Astrocyte (in vitro differentiated cells and primary cell): ENCODE data around the gene CSNK1A1L. TPM values are rescaled to one million over a fixed set of nuclear protein-coding genes. Genes with fewer than 3 reads are reported as not detected.

Experiments
- DNase-seq: peaks from one replicate; pipeline ENCODE4 v3.0.0-alpha.2; 2010; ENCODE audit warnings: low read depth
- FAIRE-seq: peaks from 2 replicates; lab custom pipeline; 2011; peaks lifted over from hg19 to GRCh38; lab: Jason Lieb, UNC
- H2AFZ ChIP-seq: 2 replicates; pipeline ENCODE4 v1.6.0; 2012; ENCODE audit warnings: low read depth, low read length, inconsistent platforms
- H3K27ac ChIP-seq: 2 replicates; pipeline ENCODE4 v1.5.1; 2011; ENCODE audit warnings: low read depth, low read length, inconsistent platforms
- H3K27me3 ChIP-seq: 2 replicates; pipeline ENCODE4 v1.6.0; 2011; ENCODE audit warnings: low read length, inconsistent platforms; ENCODE audit not compliant: insufficient read depth
- H3K36me3 ChIP-seq: 2 replicates; pipeline ENCODE4 v1.5.1; 2011; ENCODE audit warnings: low read length, inconsistent platforms; ENCODE audit not compliant: insufficient read depth
- H3K4me1 ChIP-seq: 2 replicates; pipeline ENCODE4 v1.5.1; 2011; ENCODE audit warnings: low read length, inconsistent platforms; ENCODE audit not compliant: insufficient read depth
- H3K4me2 ChIP-seq: 2 replicates; pipeline ENCODE4 v1.6.0; 2012; ENCODE audit warnings: low read length, inconsistent platforms
- H3K4me3 ChIP-seq: 2 replicates; pipeline ENCODE4 v1.5.1; 2011; ENCODE audit warnings: low read depth, mild to moderate bottlenecking, low read length, inconsistent platforms; ENCODE audit not compliant: insufficient read depth
- H3K79me2 ChIP-seq: 2 replicates; pipeline ENCODE4 v1.6.0; 2012; ENCODE audit warnings: mild to moderate bottlenecking, low read length, inconsistent platforms; ENCODE audit not compliant: insufficient read depth
- H3K9ac ChIP-seq: 2 replicates; pipeline ENCODE4 v1.6.0; 2012; ENCODE audit warnings: mild to moderate bottlenecking, low read length, inconsistent platforms
- H3K9me3 ChIP-seq: 2 replicates; pipeline ENCODE4 v1.5.1; 2012; ENCODE audit warnings: low read depth, mild to moderate bottlenecking, low read length, inconsistent platforms; ENCODE audit not compliant: insufficient read depth
- H4K20me1 ChIP-seq: 2 replicates; pipeline ENCODE4 v1.6.0; 2012; ENCODE audit warnings: low read length, inconsistent platforms; ENCODE audit not compliant: insufficient read depth
- H3K27ac Mint-ChIP-seq: one replicate; pipeline ENCODE4 v1.8.0; 2021; ENCODE audit warnings: mild to moderate bottlenecking, mixed read lengths; ENCODE audit not compliant: unreplicated experiment
- H3K27me3 Mint-ChIP-seq: one replicate; pipeline ENCODE4 v1.8.0; 2021; ENCODE audit warnings: low read depth, mixed read lengths; ENCODE audit not compliant: unreplicated experiment
- H3K36me3 Mint-ChIP-seq: one replicate; pipeline ENCODE4 v1.8.0; 2021; ENCODE audit warnings: low read depth, mixed read lengths; ENCODE audit not compliant: unreplicated experiment
- H3K4me1 Mint-ChIP-seq: one replicate; pipeline ENCODE4 v1.8.0; 2021; ENCODE audit warnings: low read depth, mixed read lengths; ENCODE audit not compliant: unreplicated experiment
- H3K4me3 Mint-ChIP-seq: one replicate; pipeline ENCODE4 v1.8.0; 2021; ENCODE audit warnings: mild to moderate bottlenecking, moderate library complexity, mixed read lengths; ENCODE audit not compliant: unreplicated experiment
- H3K9me3 Mint-ChIP-seq: one replicate; pipeline ENCODE4 v1.8.0; 2021; ENCODE audit warnings: mild to moderate bottlenecking, mixed read lengths; ENCODE audit not compliant: unreplicated experiment
- EZH2 ChIP-seq: IDR thresholded peaks from 2 replicates; pipeline ENCODE4 v1.6.1; 2012; ENCODE audit warnings: mild to moderate bottlenecking, low read length, inconsistent platforms; ENCODE audit not compliant: insufficient read depth
- total RNA-seq: library from RNA; stranded (reverse); gene quantifications from 2 replicates; pipeline ENCODE4 v1.2.1, GENCODE V29; 2021
- TF ChIP-seq, protein P1 (sequence below): IDR thresholded peaks from 2 replicates; pipeline ENCODE4 v1.5.1; 2011; ENCODE audit warnings: low read depth, mild to moderate bottlenecking, inconsistent platforms, low read length, moderate library complexity; ENCODE audit not compliant: insufficient read depth

CSNK1A1L gene
- total RNA-seq, 1 donor from 2014 or later, result not detected

DNA sequence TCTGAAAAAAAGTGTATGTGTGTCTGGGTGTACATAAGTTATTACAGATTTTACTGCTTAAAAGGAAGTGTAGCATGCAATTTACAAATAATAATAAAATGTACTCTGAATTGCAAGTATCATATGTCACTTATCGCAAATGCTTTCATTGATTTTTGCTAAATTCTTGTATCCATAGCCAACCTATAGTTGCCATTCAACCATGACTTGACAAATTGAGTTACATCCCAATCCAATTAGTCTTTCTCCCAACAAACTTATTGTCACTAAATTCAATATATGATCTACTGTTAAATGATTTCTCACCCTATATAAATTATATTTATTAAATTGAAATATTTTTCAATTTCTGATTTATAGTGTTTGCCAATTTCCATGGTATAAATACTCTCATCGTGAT, 28.6 kb downstream of the CSNK1A1L start:
- no peak overlapping the region for H3K4me2 ChIP-seq
- Mint-ChIP-seq H3K9me3 (no peaks in the 10 kb centered on the region), H3K4me1 (no peaks in the 10 kb centered on the region), H3K36me3 (no peaks in the 10 kb centered on the region), H3K27ac (no peak overlapping the region), H3K4me3 (no peak overlapping the region), H3K27me3 (peaks cover 3% of the 10 kb centered on the region)
- H4K20me1 ChIP-seq, result no peaks in the 10 kb centered on the region
- H3K79me2 ChIP-seq, result no peaks in the 10 kb centered on the region
- no peaks in the 10 kb centered on the region for H3K27me3 ChIP-seq
- DNase-seq (no peak), FAIRE-seq (no peak)
- H2AFZ ChIP-seq, result no peak overlapping the region
- no peak overlapping the region for H3K27ac ChIP-seq
- H3K36me3 ChIP-seq, result no peaks in the 10 kb centered on the region
- no peaks in the 10 kb centered on the region for H3K4me1 ChIP-seq
- H3K4me3 ChIP-seq, result no peak overlapping the region
- no peak for TF ChIP-seq EZH2
- TF ChIP-seq, protein P1, sequence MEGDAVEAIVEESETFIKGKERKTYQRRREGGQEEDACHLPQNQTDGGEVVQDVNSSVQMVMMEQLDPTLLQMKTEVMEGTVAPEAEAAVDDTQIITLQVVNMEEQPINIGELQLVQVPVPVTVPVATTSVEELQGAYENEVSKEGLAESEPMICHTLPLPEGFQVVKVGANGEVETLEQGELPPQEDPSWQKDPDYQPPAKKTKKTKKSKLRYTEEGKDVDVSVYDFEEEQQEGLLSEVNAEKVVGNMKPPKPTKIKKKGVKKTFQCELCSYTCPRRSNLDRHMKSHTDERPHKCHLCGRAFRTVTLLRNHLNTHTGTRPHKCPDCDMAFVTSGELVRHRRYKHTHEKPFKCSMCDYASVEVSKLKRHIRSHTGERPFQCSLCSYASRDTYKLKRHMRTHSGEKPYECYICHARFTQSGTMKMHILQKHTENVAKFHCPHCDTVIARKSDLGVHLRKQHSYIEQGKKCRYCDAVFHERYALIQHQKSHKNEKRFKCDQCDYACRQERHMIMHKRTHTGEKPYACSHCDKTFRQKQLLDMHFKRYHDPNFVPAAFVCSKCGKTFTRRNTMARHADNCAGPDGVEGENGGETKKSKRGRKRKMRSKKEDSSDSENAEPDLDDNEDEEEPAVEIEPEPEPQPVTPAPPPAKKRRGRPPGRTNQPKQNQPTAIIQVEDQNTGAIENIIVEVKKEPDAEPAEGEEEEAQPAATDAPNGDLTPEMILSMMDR, result no peak
- H3K9me3 ChIP-seq, result no peaks in the 10 kb centered on the region
- H3K9ac ChIP-seq, result no peak overlapping the region

DNA sequence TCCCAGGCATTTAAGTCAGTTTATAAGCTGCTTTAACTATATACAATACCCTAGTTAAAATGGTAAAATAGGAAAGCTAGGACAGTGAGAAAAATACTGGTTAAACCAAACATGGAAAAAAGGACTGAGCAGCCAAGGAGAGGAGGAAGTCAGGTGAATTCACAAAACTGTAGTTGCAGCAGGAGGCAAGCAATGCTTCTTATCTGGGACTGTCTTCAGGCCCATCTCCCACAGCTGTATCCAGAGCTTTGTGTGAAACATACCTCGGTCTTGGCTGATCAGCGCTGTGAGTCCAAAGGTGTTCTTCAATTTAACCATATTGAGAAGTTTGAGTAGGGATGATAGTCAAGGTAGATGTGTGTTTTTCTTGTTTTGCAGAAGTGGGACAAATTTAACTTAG, 30.3 kb downstream of the CSNK1A1L start:
- Histone ChIP-seq H3K79me2 (no peaks in the 10 kb centered on the region), H3K36me3 (no peaks in the 10 kb centered on the region), H3K27me3 (no peaks in the 10 kb centered on the region), H3K4me3 (no peak overlapping the region), H2AFZ (peak overlapping the region; percentile 39), H3K4me1 (no peaks in the 10 kb centered on the region), H3K27ac (no peak overlapping the region), H3K4me2 (no peak overlapping the region), H3K9me3 (no peaks in the 10 kb centered on the region), H4K20me1 (no peaks in the 10 kb centered on the region), H3K9ac (no peak overlapping the region)
- FAIRE-seq (no peak), DNase-seq (no peak)
- H3K27me3 Mint-ChIP-seq, result peaks cover 5% of the 10 kb centered on the region
- H3K9me3 Mint-ChIP-seq, result no peaks in the 10 kb centered on the region
- H3K27ac Mint-ChIP-seq, result no peak overlapping the region
- no peaks in the 10 kb centered on the region for H3K36me3 Mint-ChIP-seq
- H3K4me3 Mint-ChIP-seq, result no peak overlapping the region
- H3K4me1 Mint-ChIP-seq, result no peaks in the 10 kb centered on the region
- TF ChIP-seq EZH2, result no peak
- TF ChIP-seq, protein P1, result no peak

DNA sequence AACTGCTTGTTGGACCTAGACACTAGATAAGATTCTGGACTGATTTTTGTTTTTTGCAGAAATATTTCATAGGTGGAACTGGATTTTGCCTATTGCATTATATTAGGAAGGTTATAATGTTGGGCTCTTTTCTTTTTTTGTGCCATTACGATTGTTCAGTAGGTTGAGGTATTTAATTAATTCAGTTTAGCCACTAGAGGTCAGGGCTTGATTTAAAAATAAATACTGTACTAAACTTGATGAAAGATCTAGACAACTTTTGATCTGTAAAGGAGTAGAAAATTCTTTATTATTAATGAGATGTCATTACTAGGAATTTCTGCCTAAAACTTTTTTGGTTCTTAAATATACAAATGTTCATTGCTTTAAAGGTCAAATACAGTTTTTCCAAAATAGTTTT, 30.8 kb downstream of the CSNK1A1L start:
- no peak overlapping the region for H2AFZ ChIP-seq
- H3K36me3 Mint-ChIP-seq, result no peaks in the 10 kb centered on the region
- DNase-seq, result peak; percentile 37

More for the DNA sequence above, 30.8 kb downstream of the CSNK1A1L start:
- TF ChIP-seq, protein P1, result peak; percentile 42
- no peak for TF ChIP-seq EZH2
- Mint-ChIP-seq H3K27ac (no peak overlapping the region), H3K9me3 (no peaks in the 10 kb centered on the region), H3K27me3 (peaks cover 5% of the 10 kb centered on the region), H3K4me1 (no peaks in the 10 kb centered on the region), H3K4me3 (no peak overlapping the region)
- H3K9ac ChIP-seq, result no peak overlapping the region
- no peak for FAIRE-seq
- H3K4me2 ChIP-seq, result no peak overlapping the region
- H3K27me3 ChIP-seq, result no peaks in the 10 kb centered on the region
- H3K27ac ChIP-seq, result no peak overlapping the region
- H3K4me1 ChIP-seq, result no peaks in the 10 kb centered on the region
- H3K79me2 ChIP-seq, result no peaks in the 10 kb centered on the region
- no peaks in the 10 kb centered on the region for H3K36me3 ChIP-seq
- H3K4me3 ChIP-seq, result no peak overlapping the region
- H4K20me1 ChIP-seq, result no peaks in the 10 kb centered on the region
- H3K9me3 ChIP-seq, result no peaks in the 10 kb centered on the region
